Activated T-cell treated with anti-CD3 and anti-CD28 coated beads, Interleukin-2, amount 50 U/mL, for 48 hours (primary cell): ENCODE results near the gene MOV10L1.
A peak's percentile ranks its signal among the peaks of the same experiment; 100 is the strongest.
"Not testable (repeated sequence)": the region's sequence is repeated elsewhere in the genome, so short reads cannot be mapped to it uniquely, and the experiment has no call there.

Source experiments
- DNase-seq, 2 experiments: peaks; one replicate each; pipeline ENCODE4 v3.0.0-alpha.2; 2020

MOV10L1 gene

DNA sequence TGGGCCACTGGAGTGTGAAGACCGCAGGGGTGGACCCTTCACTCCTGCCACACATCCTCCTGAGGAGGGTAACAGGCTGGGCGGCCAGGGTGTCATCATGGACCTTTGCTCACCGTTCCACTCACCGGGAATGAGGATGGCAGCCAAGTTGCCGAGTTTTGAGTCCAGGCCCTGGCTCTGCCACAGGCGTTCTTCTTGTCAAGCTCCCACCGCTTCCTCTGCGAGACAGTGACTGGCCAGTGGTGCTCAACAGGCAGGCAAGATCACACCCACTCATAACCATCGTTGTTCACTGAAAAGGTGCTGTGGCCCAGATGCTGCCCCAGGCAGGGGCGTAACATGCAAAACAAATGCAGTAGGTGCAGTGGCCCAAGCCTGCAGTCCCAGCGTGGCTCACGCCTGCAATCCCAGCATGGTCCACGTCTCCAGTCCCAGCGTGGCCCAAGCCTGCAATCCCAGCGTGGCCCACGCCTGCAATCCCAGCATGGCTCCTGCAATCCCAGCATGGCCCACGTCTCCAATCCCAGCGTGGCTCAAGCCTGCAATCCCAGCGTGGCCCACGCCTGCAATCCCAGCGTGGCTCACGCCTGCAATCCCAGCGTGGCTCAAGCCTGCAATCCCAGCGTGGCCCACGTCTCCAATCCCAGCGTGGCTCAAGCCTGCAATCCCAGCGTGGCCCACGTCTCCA is 75.8 kb downstream of the MOV10L1 start:
- DNase-seq = no peak

DNA sequence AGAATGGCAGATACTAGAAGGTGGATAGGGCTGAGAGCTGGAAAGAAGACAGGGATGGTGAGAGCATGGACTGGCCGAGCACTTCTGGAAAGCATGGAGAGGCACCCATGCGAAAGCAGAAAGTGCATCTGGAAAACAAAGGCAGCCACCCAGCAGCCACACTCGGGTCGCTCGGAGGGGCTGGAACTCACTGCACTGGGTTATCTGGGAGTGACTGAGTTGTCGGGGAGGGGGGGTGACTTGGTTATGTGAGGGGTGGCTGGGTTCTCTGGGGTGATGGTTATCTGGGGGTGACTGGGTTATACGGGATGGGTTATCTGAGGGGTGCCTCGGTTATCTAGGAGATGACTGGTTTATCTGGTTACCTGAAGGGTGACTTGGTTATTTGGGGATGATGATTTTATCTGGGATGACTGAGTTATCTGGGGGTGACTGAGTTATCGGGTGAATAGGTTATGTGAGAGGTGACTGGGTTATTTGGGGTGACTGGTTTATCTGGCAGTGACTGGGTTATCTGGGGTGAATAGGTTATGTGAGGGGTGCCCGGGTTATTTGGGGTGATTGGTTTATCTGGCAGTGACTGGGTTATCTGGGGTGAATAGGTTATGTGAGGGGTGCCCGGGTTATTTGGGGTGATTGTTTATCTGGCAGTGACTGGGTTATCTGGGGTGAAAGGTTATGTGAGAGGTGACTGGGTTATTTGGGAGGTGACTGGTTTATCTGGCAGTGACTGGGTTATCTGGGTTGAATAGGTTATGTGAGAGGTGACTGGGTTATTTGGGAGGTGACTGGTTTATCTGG is 78.1 kb downstream of the MOV10L1 start:
- DNase-seq = no peak

DNA sequence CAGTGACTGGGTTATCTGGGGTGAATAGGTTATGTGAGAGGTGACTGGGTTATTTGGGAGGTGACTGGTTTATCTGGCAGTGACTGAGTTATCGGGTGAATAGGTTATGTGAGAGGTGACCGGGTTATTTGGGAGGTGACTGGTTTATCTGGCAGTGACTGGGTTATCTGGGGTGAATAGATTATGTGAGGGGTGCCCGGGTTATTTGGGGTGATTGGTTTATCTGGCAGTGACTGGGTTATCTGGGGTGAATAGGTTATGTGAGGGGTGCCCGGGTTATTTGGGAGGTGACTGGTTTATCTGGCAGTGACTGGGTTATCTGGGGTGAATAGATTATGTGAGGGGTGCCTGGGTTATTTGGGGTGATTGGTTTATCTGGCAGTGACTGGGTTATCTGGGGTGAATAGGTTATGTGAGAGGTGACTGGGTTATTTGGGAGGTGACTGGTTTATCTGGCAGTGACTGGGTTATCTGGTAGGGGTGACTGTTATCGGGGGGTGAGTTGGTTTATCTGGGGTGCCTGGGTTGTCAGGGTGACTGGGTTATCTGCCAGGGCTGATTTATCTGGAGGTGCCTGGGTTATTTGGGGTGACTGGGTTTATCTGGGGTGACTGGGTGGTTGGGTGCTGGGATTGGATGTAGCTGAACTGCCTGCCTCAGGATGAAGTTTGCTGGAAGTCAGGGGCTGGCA is 78.8 kb downstream of the MOV10L1 start:
- not testable (repeated sequence) for DNase-seq

DNA sequence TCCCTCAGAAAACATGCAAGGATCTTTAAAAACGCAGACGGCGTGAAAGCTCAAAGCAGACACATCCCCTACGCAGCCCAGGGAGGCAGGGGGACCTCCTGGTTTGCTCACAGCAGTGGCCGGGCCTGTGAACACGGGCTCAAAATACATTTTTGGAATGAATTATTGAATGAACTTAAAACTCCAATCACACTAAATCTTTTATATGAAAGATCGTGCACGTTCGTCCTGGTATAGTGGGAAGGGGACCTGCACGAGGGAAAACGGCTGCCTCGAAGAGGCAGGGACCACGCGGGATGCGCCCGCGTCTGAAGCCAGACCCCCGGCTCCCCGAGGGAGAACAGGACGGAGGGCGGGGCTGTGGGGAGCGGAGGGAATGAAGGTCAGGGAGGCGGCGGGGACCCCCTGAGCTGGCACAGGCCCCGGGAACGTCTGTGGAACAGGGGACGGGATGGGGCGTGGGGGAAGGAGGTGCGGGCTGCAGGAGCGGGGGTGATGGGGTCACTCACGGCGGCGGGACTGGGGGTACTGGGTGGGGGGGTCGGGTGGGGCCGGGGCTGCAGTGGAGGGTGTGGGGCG is 79.5 kb downstream of the MOV10L1 start:
- DNase-seq = no peak

- DNase-seq = peak; percentile 73 to 80
These were observed 80.1 kb downstream of the MOV10L1 start for GRCh38 chr22:50169774-50170341.

DNA sequence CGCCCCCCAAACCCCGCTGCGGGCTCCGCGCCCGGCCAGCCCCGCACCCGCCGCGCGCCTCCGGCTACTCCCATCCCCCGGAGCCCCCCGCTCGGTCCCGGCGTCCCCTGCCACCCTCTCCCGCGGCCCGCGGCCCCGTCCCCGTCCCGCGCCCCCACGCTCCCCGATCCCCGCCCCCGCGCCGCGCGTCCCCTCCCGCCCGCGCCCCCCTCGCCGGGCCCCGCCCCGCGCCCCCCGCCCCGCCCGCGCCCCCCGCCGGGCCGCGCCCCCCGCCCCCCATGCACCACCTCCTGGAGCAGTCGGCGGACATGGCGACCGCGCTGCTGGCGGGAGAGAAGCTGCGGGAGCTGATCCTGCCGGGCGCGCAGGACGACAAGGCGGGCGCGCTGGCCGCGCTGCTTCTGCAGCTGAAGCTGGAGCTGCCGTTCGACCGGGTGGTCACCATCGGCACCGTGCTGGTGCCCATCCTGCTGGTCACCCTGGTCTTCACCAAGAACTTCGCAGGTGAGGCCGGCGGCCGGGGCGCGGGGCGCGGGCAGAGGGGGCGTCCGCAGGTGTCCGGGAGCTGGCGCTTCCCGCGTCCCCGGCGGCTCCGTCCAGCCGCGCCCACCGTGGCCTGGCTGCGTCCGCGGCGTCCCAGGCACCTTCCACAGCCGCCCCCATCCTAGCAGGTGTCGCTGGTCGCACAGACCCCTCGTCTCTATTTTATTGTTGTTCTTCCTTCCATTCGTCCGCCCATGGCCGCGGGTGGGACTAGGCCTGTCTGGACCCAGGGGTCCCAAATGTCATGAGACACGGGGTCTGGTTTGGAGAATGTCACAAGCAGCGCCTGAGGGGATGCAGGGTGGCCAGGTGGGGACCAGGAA is 80.9 kb downstream of the MOV10L1 start, which contains the start of gene PANX2:
PANX2 (plus strand) TSS at position 279 of the 866 bp plus-strand sequence; CDS start at position 279, 0 bp downstream.
- DNase-seq = no peak

- peak in 1 of 2 experiments; percentile 23 for DNase-seq
These were observed 81.6 kb downstream of the MOV10L1 start for GRCh38 chr22:50171319-50171964.

DNA sequence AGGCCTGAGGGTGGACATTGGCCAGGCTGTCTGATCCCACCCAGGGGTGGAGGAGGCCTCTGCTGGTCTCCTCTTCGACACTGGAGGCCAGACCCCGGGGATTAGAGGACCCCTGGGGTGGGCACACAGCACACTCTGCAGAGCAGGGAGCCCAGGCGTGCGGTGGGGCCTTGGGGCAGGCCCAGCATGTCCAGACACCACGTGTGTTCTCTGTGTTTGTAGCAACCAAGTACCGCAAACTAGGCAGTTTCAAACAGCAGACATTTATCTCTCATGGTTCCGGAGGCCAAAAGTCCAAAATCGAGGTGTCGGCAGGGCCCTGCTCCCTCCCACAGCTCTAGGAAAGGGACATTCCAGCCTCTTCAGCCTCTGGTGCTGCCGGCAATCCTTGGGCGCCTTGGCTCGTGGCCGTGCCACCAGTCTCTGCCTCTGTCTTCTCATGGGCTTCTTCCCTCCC is 82.2 kb downstream of the MOV10L1 start:
- DNase-seq = no peak

- DNase-seq = no peak
These were observed 83.6 kb downstream of the MOV10L1 start for GRCh38 chr22:50173311-50173982.

GRCh38 chr22:50173983-50174355 is 84.2 kb downstream of the MOV10L1 start:
- DNase-seq = no peak

- DNase-seq = no peak
These were observed 84.8 kb downstream of the MOV10L1 start for GRCh38 chr22:50174382-50175190.

DNA sequence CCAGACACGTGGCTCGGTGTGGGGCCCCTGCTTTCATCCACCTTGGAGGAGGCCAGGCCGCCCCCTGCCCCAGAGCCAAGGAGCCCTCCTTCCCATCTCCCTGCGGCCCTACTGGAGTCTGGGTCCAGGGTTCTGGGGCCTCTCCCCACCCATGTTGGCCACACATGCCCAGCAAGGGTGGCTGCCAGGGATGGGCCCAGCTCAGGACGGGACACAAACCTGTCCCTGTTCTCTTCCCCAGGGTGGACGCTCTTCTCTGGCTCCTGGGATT is 85.3 kb downstream of the MOV10L1 start:
- DNase-seq = no peak

DNA sequence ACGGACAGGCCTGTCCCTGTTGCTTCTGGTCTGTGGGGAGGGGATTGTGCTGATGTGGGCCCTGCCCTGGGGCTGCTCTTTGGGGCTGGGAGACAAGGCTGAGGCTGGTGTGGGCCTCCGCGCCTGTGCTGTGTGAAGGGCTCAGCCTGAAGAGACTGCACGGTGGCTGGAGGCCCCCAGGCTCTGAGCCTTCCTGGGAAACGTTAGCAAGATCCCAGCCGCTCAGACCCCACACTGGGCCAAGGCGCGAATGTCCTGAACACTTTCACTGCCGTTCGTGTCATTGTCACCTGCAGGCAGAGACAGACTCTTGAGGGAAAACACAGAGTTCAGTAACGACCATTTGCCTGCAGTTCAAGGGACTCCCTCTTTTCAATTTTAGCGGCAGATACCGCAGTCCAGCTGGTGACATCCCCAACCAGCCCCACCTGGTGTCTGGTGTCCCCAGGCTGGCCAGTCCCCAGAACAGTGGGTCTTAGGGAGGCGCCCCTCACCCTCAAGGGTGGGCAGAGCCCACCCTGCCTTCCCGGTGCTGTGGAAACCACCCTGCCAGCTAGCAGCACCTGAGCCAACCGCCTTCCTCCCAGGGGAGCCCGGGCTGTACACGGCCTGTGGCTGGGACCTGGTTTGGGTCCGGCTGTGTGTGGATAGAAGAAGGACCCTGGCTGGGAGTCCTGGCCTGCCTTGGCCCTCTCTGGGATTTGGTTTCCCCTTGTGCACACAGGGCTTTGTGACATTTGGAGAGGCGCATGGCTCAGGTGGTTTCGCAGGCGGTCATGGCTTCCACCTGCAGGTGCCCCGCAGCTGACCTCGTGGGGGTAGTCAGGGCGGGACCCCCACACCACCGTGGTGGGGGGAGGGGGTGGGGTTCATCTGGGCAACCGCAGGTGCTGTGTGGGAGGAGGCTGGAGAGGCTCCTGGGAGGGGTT is 86.4 kb downstream of the MOV10L1 start:
- DNase-seq = no peak

- DNase-seq = no peak
These were observed 87.2 kb downstream of the MOV10L1 start for GRCh38 chr22:50176850-50177536.

DNA sequence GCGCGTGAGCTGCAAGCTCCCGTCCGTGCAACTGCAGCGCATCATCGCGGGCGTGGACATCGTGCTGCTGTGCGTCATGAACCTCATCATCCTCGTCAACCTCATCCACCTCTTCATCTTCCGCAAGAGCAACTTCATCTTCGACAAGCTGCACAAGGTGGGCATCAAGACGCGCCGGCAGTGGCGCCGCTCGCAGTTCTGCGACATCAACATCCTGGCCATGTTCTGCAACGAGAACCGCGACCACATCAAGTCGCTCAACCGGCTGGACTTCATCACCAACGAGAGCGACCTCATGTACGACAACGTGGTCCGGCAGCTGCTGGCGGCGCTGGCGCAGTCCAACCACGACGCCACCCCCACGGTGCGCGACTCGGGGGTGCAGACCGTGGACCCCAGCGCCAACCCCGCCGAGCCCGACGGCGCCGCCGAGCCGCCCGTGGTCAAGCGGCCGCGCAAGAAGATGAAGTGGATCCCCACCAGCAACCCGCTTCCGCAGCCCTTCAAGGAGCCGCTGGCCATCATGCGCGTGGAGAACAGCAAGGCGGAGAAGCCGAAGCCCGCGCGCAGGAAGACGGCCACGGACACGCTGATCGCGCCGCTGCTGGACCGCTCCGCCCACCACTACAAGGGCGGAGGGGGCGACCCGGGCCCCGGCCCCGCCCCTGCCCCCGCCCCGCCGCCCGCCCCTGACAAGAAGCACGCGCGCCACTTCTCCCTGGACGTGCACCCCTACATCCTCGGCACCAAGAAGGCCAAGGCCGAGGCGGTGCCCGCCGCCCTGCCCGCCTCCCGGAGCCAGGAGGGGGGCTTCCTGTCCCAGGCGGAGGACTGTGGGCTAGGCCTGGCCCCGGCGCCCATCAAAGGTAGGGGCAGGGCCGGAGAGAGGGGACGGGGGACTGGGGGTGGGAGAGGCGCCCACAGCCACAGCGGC is 88.0 kb downstream of the MOV10L1 start:
- DNase-seq = no peak

GRCh38 chr22:50178471-50178864 is 88.7 kb downstream of the MOV10L1 start:
- DNase-seq = no peak
